Measurements from ENCODE around the gene NFASC.
A peak's percentile ranks its signal among the peaks of the same experiment; 100 is the strongest.

NFASC gene

DNA sequence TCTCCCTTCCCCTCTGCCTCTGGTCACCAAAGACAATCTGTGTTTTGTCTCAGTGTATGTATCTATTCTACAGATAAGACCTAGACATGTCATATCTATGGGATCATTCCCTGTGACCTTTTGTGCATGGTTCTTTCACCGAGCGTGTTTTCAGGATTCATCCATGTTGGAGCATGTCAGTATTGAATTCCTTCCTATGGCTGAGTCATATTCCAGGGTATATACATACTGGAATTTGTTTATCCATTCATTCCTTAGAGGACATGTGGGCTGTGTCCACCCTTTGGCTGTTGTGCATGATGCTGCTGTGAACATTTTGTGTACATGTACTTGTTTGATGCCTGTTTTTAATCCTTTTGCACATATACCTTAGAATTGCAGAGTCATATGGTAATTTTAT is 69.9 kb downstream of the NFASC start (continued):
- TF ChIP-seq KLF1 (tag by site-specific recombination; IDR thresholded peaks at IDR 0.05) (no peak), ZNF624 (tag by site-specific recombination; IDR thresholded peaks at IDR 0.05) (no peak), REPIN1 (tag by site-specific recombination; IDR thresholded peaks at IDR 0.05; ENCODE audit: low read depth) (no peak)
- TF ChIP-seq, protein P1, sequence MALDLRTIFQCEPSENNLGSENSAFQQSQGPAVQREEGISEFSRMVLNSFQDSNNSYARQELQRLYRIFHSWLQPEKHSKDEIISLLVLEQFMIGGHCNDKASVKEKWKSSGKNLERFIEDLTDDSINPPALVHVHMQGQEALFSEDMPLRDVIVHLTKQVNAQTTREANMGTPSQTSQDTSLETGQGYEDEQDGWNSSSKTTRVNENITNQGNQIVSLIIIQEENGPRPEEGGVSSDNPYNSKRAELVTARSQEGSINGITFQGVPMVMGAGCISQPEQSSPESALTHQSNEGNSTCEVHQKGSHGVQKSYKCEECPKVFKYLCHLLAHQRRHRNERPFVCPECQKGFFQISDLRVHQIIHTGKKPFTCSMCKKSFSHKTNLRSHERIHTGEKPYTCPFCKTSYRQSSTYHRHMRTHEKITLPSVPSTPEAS (tag by site-specific recombination; IDR thresholded peaks at IDR 0.05), result no peak

DNA sequence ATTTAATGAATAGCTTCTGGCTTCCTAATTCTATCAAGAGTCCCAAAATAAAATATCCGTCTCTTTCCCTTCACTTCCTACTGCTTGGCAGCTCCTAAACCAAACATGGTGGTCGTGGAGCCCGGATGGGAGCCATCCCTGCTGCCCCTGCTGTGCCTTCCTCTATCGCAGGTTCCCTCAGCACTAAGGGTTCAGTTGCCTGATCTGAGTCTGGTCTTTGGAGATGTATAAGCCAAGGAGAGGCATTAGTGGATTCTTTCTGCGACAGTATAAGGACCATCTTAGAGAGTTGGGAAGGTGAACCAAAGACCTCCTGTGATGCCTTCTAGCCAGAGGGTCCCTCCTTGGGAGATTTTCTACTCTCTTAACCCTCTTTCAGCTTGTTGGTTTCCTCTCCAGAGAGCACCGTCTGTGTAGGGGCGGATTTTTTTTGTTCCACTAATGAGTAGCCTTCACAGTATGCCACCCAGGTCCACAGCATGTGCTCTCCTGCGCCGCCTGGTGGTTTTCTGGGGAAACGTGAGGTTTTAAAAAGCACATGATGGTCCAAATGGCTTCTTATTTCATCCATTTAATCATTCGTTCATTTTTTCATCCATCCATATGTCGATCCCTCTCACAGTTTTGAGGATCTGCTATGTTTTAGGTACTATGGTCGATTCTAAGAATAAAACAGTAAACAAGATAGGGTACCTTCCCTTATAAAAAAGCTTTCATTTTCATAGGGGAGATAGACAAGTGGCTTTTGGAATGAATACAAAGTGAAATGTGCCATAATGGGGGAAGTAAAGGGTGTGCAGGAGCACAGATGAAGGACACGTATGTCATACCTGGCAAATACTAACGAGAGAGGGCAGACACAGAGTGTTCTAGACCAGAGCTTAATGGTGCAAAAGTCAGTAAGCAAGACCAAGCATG is 71.0 kb downstream of the NFASC start:
- Histone ChIP-seq H3K4me3 (ENCODE audit: low read depth, low read length) (no peak overlapping the region), H3K27ac (ENCODE audit: extremely low read depth, low read depth, low read length) (no peak overlapping the region), H3K9me3 (ENCODE audit: control insufficient read depth, insufficient read depth, low read depth, low read length) (no peaks in the 10 kb centered on the region), H3K36me3 (ENCODE audit: control insufficient read depth in 2 of 2, insufficient read depth in 1 of 2, low read length in 2 of 2) (no peaks in the 10 kb centered on the region), H3K4me1 (ENCODE audit: control insufficient read depth, insufficient read depth, low read length) (no peaks in the 10 kb centered on the region)
- POLR2A ChIA-PET, result no interaction called here
- CTCF ChIA-PET, result interaction anchor here (0.6 to 7.2 kb wide), 61 partner anchors 10 to 738 kb away, joined by 3 to 179 read pairs (median 5); no protein-coding TSS in a partner anchor
- no peak for TF ChIP-seq ZNF510 (tag by site-specific recombination; IDR thresholded peaks at IDR 0.05; ENCODE audit: insufficient replicate concordance)
- TF ChIP-seq ZSCAN30 (tag by site-specific recombination; IDR thresholded peaks at IDR 0.05), result no peak
- TF ChIP-seq ZBTB21 (tag by site-specific recombination; IDR thresholded peaks at IDR 0.05), result no peak
- no peak for TF ChIP-seq ZSCAN23 (tag by site-specific recombination; IDR thresholded peaks at IDR 0.05)
- TF ChIP-seq ZNF266 (tag by site-specific recombination; IDR thresholded peaks at IDR 0.05; ENCODE audit: low read depth), result no peak
- TF ChIP-seq SP2 (tag by site-specific recombination; IDR thresholded peaks at IDR 0.05), result no peak
- no peak for TF ChIP-seq ZNF324 (tag by site-specific recombination; IDR thresholded peaks at IDR 0.05)
- no peak for TF ChIP-seq ZFHX2 (tag by site-specific recombination; conservative IDR thresholded peaks at IDR 0.05)
- TF ChIP-seq ZNF404 (tag by site-specific recombination; IDR thresholded peaks at IDR 0.05), result no peak
- TF ChIP-seq, protein P2, sequence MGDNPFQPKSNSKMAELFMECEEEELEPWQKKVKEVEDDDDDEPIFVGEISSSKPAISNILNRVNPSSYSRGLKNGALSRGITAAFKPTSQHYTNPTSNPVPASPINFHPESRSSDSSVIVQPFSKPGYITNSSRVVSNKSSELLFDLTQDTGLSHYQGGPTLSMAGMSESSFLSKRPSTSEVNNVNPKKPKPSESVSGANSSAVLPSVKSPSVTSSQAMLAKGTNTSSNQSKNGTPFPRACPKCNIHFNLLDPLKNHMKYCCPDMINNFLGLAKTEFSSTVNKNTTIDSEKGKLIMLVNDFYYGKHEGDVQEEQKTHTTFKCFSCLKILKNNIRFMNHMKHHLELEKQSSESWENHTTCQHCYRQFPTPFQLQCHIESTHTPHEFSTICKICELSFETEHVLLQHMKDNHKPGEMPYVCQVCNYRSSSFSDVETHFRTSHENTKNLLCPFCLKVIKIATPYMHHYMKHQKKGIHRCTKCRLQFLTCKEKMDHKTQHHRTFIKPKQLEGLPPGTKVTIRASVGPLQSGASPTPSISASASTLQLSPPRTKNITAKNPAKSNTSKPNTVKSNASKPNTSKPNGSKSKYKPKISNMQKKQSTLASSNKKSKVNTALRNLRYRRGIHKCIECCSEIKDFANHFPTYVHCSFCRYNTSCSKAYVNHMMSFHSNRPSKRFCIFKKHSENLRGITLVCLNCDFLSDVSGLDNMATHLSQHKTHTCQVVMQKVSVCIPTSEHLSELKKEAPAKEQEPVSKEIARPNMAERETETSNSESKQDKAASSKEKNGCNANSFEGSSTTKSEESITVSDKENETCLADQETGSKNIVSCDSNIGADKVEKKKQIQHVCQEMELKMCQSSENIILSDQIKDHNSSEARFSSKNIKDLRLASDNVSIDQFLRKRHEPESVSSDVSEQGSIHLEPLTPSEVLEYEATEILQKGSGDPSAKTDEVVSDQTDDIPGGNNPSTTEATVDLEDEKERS (tag by site-specific recombination; IDR thresholded peaks at IDR 0.05), result no peak
- TF ChIP-seq, protein P3, sequence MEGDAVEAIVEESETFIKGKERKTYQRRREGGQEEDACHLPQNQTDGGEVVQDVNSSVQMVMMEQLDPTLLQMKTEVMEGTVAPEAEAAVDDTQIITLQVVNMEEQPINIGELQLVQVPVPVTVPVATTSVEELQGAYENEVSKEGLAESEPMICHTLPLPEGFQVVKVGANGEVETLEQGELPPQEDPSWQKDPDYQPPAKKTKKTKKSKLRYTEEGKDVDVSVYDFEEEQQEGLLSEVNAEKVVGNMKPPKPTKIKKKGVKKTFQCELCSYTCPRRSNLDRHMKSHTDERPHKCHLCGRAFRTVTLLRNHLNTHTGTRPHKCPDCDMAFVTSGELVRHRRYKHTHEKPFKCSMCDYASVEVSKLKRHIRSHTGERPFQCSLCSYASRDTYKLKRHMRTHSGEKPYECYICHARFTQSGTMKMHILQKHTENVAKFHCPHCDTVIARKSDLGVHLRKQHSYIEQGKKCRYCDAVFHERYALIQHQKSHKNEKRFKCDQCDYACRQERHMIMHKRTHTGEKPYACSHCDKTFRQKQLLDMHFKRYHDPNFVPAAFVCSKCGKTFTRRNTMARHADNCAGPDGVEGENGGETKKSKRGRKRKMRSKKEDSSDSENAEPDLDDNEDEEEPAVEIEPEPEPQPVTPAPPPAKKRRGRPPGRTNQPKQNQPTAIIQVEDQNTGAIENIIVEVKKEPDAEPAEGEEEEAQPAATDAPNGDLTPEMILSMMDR (tag by site-specific recombination; IDR thresholded peaks at IDR 0.05), result peak; percentile 80
- TF ChIP-seq SCRT2 (tag by site-specific recombination; IDR thresholded peaks at IDR 0.05), result no peak
- TF ChIP-seq ZNF785 (tag by site-specific recombination; IDR thresholded peaks at IDR 0.05), result no peak
- 0 out of 2 replicates have a peak, but pooled peaks have one; percentile 14 for TF ChIP-seq ZBTB17 (tag by site-specific recombination; IDR thresholded peaks at IDR 0.05)
- no peak for TF ChIP-seq ZNF146 (tag by site-specific recombination; IDR thresholded peaks at IDR 0.05)
- no peak for TF ChIP-seq MEIS1 (CRISPR knock-in tag; IDR thresholded peaks at IDR 0.05; ENCODE audit: borderline replicate concordance)
- TF ChIP-seq ZNF561 (tag by site-specific recombination; IDR thresholded peaks at IDR 0.05; ENCODE audit: borderline replicate concordance), result no peak
- TF ChIP-seq ZNF768 (tag by site-specific recombination; IDR thresholded peaks at IDR 0.05), result no peak
- TF ChIP-seq, protein P1 (tag by site-specific recombination; IDR thresholded peaks at IDR 0.05), result no peak
- 0 out of 2 replicates have a peak, but pooled peaks have one; percentile 13 for TF ChIP-seq ZIC2 (tag by site-specific recombination; IDR thresholded peaks at IDR 0.05)
- TF ChIP-seq SCRT1 (tag by site-specific recombination; IDR thresholded peaks at IDR 0.05; ENCODE audit: borderline replicate concordance), result no peak
- no peak for TF ChIP-seq SP7 (tag by site-specific recombination; IDR thresholded peaks at IDR 0.05)
- TF ChIP-seq, protein P4, sequence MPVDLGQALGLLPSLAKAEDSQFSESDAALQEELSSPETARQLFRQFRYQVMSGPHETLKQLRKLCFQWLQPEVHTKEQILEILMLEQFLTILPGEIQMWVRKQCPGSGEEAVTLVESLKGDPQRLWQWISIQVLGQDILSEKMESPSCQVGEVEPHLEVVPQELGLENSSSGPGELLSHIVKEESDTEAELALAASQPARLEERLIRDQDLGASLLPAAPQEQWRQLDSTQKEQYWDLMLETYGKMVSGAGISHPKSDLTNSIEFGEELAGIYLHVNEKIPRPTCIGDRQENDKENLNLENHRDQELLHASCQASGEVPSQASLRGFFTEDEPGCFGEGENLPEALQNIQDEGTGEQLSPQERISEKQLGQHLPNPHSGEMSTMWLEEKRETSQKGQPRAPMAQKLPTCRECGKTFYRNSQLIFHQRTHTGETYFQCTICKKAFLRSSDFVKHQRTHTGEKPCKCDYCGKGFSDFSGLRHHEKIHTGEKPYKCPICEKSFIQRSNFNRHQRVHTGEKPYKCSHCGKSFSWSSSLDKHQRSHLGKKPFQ (tag by site-specific recombination; IDR thresholded peaks at IDR 0.05), result no peak
- TF ChIP-seq ZNF660 (tag by site-specific recombination; IDR thresholded peaks at IDR 0.05), result peak; percentile 73; the same call in 1 of the 2 replicates
- no peak for TF ChIP-seq ZNF155 (tag by site-specific recombination; IDR thresholded peaks at IDR 0.05)
